ENCODE data around the gene CDH4. TPM values are rescaled to one million over a fixed set of nuclear protein-coding genes. Genes with fewer than 3 reads are reported as not detected.

CDH4 gene
- total and polyA plus RNA-seq, 12 donors = 0.04 to 0.25 (median 0.08) TPM; not detected in 5

- Histone ChIP-seq H3K4me1 (no peaks in the 10 kb centered on the region), H3K9me3 (peaks cover 0 to 4% (median 0%) of the 10 kb centered on the region in 11 donors), H3K27me3 (peaks cover 0 to 31% (median 20%) of the 10 kb centered on the region in 7 donors), H3K4me3 (no peak overlapping the region), H3K27ac (no peak overlapping the region), H3K36me3 (no peaks in the 10 kb centered on the region)
- no peak for ATAC-seq
- DNase-seq = no peak
- no peak for TF ChIP-seq CTCF (IDR thresholded peaks at IDR 0.05)
- intact Hi-C loops (cut with DNase I) = loop anchor here in 1 of 10 donors (10.0 kb wide), 1 partner anchor 67 kb away; no protein-coding TSS in a partner anchor
- 96 to 97% methylated on average over 3 of the region's 3 CpGs for WGBS, 2 donors
Observed at GRCh38 chr20:61492065-61492464, 240.0 kb downstream of the CDH4 start.

GRCh38 chr20:61493798-61494305 is 241.8 kb downstream of the CDH4 start:
- ATAC-seq (no peak), DNase-seq (no peak)
- no peak overlapping the region for H3K4me3 ChIP-seq
- H3K9me3 ChIP-seq = peaks cover 0 to 4% (median 0%) of the 10 kb centered on the region in 11 donors
- H3K36me3 ChIP-seq = no peaks in the 10 kb centered on the region
- WGBS, 2 donors = 69 to 73% methylated on average over 10 of the region's 10 CpGs
- peaks cover 0 to 30% (median 16%) of the 10 kb centered on the region in 7 donors for H3K27me3 ChIP-seq
- H3K4me1 ChIP-seq = no peaks in the 10 kb centered on the region
- intact Hi-C loops (cut with DNase I) = loop anchor here in 1 of 10 donors (10.0 kb wide), 1 partner anchor 69 kb away; no protein-coding TSS in a partner anchor
- no peak overlapping the region for H3K27ac ChIP-seq
- TF ChIP-seq CTCF (IDR thresholded peaks at IDR 0.05) = no peak

GRCh38 chr20:61494763-61495575 is 242.9 kb downstream of the CDH4 start:
- ATAC-seq = no peak
- Histone ChIP-seq H3K36me3 (no peaks in the 10 kb centered on the region), H3K4me3 (no peak overlapping the region), H3K27ac (no peak overlapping the region), H3K9me3 (peaks cover 0 to 4% (median 0%) of the 10 kb centered on the region in 11 donors), H3K27me3 (peaks cover 0 to 27% (median 16%) of the 10 kb centered on the region in 7 donors), H3K4me1 (no peaks in the 10 kb centered on the region)
- TF ChIP-seq CTCF (IDR thresholded peaks at IDR 0.05) = no peak
- WGBS, 2 donors = 75 to 76% methylated on average over 22 of the region's 22 CpGs
- no peak for DNase-seq
- intact Hi-C loops (cut with DNase I) = loop anchor here in 1 of 10 donors (10.0 kb wide), 1 partner anchor 70 kb away; no protein-coding TSS in a partner anchor

GRCh38 chr20:61497029-61497627 is 245.1 kb downstream of the CDH4 start:
- peaks cover 0 to 23% (median 16%) of the 10 kb centered on the region in 7 donors for H3K27me3 ChIP-seq
- intact Hi-C loops (cut with DNase I) = loop anchor here in 1 of 10 donors (10.0 kb wide), 1 partner anchor 72 kb away; no protein-coding TSS in a partner anchor
- WGBS, 2 donors = 35 to 47% methylated on average over 5 of the region's 5 CpGs
- DNase-seq (no peak), ATAC-seq (no peak)
- no peaks in the 10 kb centered on the region for H3K4me1 ChIP-seq
- H3K9me3 ChIP-seq = peaks cover 0 to 4% (median 0%) of the 10 kb centered on the region in 11 donors
- no peak overlapping the region for H3K27ac ChIP-seq
- TF ChIP-seq CTCF (IDR thresholded peaks at IDR 0.05) = no peak
- H3K36me3 ChIP-seq = no peaks in the 10 kb centered on the region
- no peak overlapping the region for H3K4me3 ChIP-seq

All from heart right ventricle (tissue), 16 donors.